ENCODE data around the gene RBBP8NL. TPM values are rescaled to one million over a fixed set of nuclear protein-coding genes. Genes with fewer than 3 reads are reported as not detected.
A peak's percentile ranks its signal among the peaks of the same experiment; 100 is the strongest.

The RBBP8NL gene, protein sequence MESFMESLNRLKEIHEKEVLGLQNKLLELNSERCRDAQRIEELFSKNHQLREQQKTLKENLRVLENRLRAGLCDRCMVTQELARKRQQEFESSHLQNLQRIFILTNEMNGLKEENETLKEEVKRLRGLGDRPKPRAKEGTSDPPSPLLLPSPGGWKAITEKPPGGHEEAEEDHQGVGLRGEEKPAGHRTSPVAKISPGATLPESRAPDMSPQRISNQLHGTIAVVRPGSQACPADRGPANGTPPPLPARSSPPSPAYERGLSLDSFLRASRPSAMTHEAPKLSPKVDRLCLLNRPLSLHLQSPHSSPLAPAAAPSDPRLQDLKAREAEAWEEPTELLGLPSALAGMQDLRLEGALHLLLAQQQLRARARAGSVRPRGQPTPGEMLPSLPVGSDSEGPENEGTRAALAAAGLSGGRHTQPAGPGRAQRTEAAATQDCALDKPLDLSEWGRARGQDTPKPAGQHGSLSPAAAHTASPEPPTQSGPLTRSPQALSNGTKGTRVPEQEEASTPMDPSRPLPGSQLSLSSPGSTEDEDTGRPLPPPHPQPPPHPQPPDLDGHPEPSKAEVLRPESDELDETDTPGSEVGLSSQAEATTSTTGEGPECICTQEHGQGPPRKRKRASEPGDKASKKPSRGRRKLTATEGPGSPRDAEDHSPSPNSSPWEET
- 0.69 TPM for total RNA-seq
- 1.1 TPM for polyA plus RNA-seq

DNA sequence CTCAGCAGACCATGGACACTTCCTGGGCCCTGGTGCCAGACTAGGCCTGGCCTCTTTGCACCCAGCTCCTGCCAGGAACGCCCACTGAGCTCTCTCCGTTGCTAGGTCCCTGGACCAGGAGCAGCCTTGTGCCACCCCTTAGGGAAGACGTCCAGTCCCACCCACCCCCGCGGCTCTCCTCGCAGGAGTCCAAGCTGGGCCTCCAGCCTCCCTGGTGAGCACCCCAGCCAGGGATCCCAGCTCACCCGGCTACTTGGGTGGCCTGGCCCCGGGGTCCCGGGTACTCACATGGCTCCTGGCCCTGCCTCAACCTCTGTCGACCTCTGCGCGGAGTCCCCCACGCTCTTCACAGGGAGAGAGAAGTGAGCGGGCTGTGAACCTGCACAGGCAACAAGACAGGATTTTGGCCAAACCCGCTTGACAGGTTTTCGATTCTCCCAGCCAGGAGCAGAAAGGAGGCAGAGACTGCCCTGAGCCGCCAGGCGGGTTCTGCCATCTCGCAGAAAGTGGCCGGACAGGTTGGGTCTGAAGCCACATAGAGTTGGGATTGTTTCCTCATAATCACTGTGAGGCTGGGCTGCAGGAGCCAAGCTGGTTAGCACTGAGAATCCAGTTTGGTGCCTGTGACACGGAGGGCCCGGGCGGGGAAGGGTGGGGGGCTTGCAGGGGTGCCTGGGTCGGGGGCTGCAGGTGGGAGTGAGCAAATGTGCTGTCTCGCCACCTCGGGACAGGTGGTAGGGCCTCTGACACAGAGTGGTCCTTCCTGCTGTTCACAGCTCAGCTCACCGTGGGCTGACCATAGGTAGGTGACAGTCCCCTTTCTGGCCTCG is at the start of gene RBBP8NL:
TSS of gene RBBP8NL (minus strand) at position 368 of the 830 bp plus-strand sequence. CDS start 7,892 bp downstream, outside the sequence.
- WGBS, result 78% methylated on average over 28 of the region's 28 CpGs
- Histone ChIP-seq H3K4me1 (ENCODE audit: insufficient read depth) (no peaks in the 10 kb centered on the region), H3K27ac (ENCODE audit: low read depth) (peak within 1 kb of the TSS; percentile 64), H3K4me3 (ENCODE audit: low read depth, low read length) (no peak within 1 kb of the TSS), H3K36me3 (ENCODE audit: insufficient read depth) (no peaks in the 10 kb centered on the region)
- DNase-seq (ENCODE audit: extremely low spot score), result peak; percentile 91

DNA sequence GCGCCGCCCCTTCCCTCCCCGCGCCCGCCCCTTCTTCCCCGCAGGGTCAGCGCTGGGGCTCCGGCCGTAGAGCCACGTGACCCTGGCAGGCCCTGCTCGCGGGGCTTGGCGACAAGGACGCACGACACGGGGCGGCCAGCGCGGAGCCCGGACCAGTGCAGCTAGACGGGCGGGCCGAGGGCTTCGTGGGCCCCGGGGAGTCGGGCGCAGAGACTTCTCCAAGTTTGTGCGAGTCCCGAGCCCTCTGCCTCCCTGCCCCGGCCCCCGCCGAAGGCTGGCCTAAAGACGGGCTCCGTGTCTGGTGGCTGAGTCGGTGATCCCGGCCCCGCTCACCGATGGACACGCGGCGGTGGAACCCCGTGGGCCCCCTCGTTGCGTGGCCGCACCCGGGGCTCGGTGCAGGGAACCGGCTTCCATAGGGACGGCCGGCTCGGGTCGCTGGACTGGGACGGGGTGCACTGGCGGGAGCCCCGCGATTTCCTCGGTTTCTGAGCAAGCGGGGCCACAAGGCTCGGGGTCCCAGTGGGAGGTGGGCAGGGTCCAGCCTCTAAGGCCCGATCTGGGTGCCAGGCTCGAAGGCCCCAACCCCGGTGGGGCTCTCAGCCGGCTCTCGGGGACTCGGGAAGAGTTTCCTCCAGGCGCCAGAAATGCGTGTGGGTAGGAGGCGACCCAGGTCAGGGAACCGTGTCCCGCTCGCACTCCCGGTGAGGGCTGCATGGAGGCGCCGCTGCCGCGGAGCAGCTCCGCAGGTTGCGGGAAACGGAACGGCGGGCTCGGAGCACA is 48.9 kb upstream of the RBBP8NL start:
- 2% methylated on average over 80 of the region's 82 CpGs for WGBS
- DNase-seq (ENCODE audit: extremely low spot score), result no peak
- Histone ChIP-seq H3K4me1 (ENCODE audit: insufficient read depth) (peaks cover 3% of the 10 kb centered on the region), H3K36me3 (ENCODE audit: insufficient read depth) (no peaks in the 10 kb centered on the region), H3K27ac (ENCODE audit: low read depth) (peak overlapping the region; percentile 75), H3K4me3 (ENCODE audit: low read depth, low read length) (peak overlapping the region; percentile 69)

DNA sequence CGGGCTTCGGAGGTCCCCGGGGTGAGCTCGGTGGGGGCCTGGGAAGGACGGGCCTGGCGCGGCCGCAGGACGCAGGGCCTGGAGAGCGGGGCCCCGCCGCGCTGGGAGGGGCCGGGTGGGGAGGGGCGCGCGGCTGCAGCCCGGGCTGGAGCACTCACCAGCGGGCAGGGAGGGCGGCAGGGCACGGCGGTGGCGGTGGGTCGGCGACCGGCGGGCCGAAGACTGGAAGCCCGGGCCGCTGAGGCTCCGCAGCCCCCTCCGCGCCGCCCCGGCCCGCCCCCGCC is 48.4 kb upstream of the RBBP8NL start, which contains the start of gene GATA5:
TSS of gene GATA5 (minus strand) at position 224 of the 284 bp plus-strand sequence. CDS start 474 bp downstream, outside the sequence.
- H3K4me3 ChIP-seq (ENCODE audit: low read depth, low read length), result peak within 1 kb of the TSS; percentile 69
- 1% methylated on average over 37 of the region's 37 CpGs for WGBS
- peaks cover 3% of the 10 kb centered on the region for H3K4me1 ChIP-seq (ENCODE audit: insufficient read depth)
- H3K36me3 ChIP-seq (ENCODE audit: insufficient read depth), result no peaks in the 10 kb centered on the region
- no peak for DNase-seq (ENCODE audit: extremely low spot score)
- peak within 1 kb of the TSS; percentile 75 for H3K27ac ChIP-seq (ENCODE audit: low read depth)

DNA sequence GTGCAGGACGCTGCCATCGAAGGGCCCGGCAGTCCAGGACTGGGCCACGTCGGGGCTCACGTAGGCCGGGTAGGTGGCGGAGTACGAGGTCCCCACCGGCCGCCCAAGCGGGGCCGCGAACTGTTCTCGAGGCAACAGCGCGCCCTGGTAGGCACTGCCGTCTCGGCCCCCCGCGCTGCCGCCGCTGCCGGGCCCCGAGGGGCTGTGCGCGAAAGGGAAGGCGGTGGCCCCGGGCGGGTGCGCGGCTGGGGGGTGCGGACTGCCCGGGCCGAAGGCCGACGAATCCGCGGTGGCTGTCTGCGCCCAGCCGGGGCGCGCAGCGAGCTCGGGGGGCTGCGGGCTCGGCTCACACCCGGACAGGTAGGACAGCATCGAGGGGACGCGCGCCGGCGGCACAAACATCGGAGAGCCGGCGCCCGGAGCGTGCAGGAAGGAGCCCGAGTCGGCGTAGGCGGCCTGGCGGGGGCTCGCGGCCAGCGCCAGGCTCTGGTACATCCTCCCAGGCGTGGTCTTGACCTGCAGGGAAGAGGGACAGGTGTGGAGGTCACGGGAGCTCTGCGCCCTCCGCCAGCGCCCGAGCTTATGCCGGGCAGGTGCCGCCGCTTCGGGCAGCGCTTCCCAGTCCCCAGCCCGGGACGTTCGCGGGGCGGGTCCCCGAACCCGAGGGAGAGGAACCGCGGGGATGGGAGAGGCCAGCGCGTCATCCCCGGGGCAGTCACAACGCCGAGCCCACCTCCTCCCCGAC is 47.9 kb upstream of the RBBP8NL start:
- Histone ChIP-seq H3K27ac (ENCODE audit: low read depth) (peak overlapping the region; percentile 75), H3K4me3 (ENCODE audit: low read depth, low read length) (peak overlapping the region; percentile 69), H3K36me3 (ENCODE audit: insufficient read depth) (no peaks in the 10 kb centered on the region), H3K4me1 (ENCODE audit: insufficient read depth) (peaks cover 3% of the 10 kb centered on the region)
- no peak for DNase-seq (ENCODE audit: extremely low spot score)
- WGBS, result 3% methylated on average over 93 of the region's 93 CpGs

DNA sequence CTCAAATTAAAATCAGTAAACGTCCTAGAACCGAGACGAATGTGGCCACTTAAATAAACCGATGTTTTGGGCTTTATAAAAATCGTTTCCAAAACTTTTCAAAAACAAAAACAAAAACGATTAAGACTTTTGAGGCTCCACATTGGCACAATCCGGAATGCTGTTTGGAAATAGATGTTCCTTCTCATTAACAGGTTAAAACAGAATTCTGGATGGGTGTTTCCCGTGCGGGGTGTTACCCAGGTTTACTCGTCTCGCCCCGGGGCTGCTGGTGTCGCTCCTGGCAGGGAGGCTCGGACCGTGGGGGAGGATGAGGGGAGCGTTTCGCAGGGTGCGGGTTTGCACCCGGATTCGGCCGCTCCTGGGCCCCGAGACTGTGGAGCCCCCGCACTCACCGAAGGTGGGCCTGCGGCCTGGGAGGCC is 47.3 kb upstream of the RBBP8NL start:
- no peaks in the 10 kb centered on the region for H3K36me3 ChIP-seq (ENCODE audit: insufficient read depth)
- no peak for DNase-seq (ENCODE audit: extremely low spot score)
- H3K4me1 ChIP-seq (ENCODE audit: insufficient read depth), result peaks cover 3% of the 10 kb centered on the region
- H3K27ac ChIP-seq (ENCODE audit: low read depth), result peak overlapping the region; percentile 75
- H3K4me3 ChIP-seq (ENCODE audit: low read depth, low read length), result peak overlapping the region; percentile 69
- WGBS, result 15% methylated on average over 25 of the region's 25 CpGs

DNA sequence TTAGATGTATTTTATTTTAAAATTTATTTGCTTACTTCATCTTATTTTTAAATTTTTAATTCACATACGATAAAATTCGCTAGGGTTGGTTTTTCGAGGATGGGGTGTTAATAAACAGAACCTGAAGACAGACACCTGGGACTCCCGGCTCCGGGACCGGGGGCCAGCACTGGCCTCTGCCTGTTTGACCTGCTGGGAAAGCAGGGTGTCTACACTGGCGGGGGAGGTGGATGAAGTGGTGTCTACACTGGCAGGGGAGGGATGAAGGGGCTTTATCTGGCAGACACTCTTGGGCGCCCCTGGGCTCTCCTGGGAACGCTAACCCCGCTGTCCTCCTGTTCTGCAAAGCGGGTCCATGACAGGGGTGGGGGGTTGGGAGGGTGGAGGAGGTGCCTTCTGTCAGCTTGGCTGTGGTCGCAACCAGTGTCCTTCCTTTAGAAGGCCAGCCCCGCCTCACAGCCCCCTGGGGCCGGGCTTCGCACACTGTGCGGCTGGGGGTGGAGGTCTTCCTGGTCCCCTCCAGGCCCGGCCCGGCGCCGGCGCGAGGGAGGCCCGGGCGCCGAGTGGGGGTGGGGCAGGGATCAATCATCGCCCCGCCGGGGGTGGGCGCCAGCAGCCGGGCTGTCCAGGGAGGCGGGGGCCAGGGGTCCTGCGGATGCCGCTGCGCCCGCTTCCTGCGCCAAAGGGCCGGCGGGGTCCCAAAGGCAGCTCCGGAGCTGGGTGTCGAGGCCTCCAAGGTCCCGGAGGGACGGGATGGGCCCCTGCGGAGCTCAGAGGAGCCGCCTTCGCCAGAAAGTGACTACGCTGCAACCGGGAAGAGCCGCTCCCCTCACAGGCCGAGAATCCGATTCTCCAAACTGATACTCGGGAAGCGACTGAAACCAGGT is 46.6 kb upstream of the RBBP8NL start:
- WGBS, result 17% methylated on average over 52 of the region's 52 CpGs
- DNase-seq (ENCODE audit: extremely low spot score), result no peak

DNA sequence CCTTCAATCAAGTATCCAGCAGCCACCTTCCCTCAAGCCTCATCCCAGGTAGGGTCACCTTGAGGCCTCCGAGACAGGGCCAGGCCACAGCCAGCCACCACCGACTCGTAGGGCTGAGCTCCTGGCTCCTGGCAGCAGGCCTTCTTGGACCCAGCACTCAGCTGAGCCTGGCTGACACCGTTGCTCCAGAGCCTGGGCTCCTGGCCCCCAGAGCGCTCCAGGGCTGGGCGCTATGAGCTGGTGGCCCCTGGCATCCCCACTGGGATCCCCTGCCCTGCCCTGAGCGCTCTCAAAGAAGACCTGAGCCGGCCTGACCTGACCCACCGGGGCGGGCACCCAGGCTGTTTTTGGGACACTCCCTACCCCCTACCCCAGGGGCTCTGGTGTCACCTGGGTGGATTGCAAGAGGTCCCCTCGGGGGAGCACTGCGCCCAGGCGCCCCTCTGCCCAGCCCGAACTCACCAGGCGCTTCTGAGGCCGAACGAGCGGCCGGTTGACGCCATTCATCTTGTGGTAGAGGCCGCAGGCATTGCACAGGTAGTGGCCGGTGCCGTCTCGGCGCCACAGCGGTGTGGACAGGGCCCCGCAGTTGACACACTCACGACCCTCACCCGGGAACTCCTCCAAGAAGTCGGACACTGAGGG is 45.7 kb upstream of the RBBP8NL start:
- H3K4me3 ChIP-seq (ENCODE audit: low read depth, low read length), result peak overlapping the region; percentile 69
- 47% methylated on average over 30 of the region's 30 CpGs for WGBS
- peaks cover 3% of the 10 kb centered on the region for H3K4me1 ChIP-seq (ENCODE audit: insufficient read depth)
- no peaks in the 10 kb centered on the region for H3K36me3 ChIP-seq (ENCODE audit: insufficient read depth)
- DNase-seq (ENCODE audit: extremely low spot score), result no peak
- peak overlapping the region; percentile 72 for H3K27ac ChIP-seq (ENCODE audit: low read depth)

More for the DNA sequence above, 46.6 kb upstream of the RBBP8NL start:
- Histone ChIP-seq H3K36me3 (ENCODE audit: insufficient read depth) (no peaks in the 10 kb centered on the region), H3K4me3 (ENCODE audit: low read depth, low read length) (peak overlapping the region; percentile 69), H3K4me1 (ENCODE audit: insufficient read depth) (peaks cover 3% of the 10 kb centered on the region), H3K27ac (ENCODE audit: low read depth) (peak overlapping the region; percentile 75)

DNA sequence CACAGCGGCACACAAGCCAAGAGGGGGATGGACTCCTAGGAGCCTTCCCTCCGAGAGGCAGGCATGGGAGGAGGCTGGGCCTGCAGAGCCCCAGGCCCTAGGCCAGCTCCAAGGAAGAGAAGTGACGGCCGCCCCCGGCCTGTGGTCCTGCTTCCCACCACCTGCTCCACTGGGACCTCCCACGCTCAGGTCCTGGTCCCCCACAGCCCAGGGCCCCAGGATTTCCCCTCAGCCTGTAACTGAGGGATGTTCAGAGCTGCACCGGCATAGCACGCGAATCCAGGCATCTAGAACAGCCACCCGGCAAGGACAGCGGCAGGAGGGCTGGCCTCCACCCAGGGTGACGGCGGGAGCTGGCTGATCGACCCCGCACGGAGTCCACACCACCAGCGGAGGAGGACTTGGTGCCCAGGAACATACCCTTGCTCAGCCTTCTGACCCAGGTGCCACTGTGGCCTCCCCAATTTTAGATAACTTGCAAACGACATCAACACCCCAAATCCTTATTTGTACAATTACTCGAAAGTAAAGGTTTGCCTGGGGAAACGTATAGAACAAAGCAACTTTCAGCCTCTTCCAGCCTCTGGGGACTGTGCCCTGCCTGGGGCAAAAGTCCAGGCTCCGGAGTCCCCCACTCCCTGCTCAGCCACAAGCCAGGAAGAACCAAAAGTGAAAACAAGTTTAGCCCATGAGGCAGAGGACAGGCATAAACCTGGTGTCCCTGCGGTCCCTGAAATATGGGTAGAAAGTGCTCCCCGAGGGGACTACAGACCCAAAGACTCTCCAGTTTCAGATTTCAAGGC is 45.0 kb upstream of the RBBP8NL start:
- Histone ChIP-seq H3K4me1 (ENCODE audit: insufficient read depth) (peaks cover 3% of the 10 kb centered on the region), H3K27ac (ENCODE audit: low read depth) (peak overlapping the region; percentile 72)
- 45% methylated on average over 23 of the region's 23 CpGs for WGBS

DNA sequence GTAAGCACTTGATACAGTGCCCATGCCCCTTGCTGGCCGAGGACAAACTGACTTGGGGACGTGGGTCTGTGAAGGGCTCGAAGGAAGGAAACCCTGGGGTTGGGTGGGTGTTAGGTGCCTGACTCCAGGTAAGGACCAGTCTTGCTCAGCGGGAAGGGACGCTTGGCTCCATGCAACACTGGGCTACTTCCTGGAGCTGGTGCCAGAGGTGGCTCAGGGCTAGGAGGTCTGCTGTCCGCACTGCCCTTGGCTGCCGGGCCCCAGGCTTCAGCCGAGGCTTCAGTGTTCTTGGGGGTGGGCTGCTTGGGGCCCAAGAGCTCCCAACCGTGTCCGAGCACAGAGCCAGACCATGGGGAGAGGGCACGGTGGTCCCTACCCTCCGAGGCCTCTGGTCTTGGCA is 43.1 kb upstream of the RBBP8NL start:
- 66% methylated on average over 12 of the region's 12 CpGs for WGBS
- DNase-seq (ENCODE audit: extremely low spot score), result no peak
- no peaks in the 10 kb centered on the region for H3K4me1 ChIP-seq (ENCODE audit: insufficient read depth)
- no peaks in the 10 kb centered on the region for H3K36me3 ChIP-seq (ENCODE audit: insufficient read depth)
- H3K4me3 ChIP-seq (ENCODE audit: low read depth, low read length), result no peak overlapping the region
- H3K27ac ChIP-seq (ENCODE audit: low read depth), result no peak overlapping the region

More for the DNA sequence above, 45.0 kb upstream of the RBBP8NL start:
- DNase-seq (ENCODE audit: extremely low spot score), result no peak
- Histone ChIP-seq H3K4me3 (ENCODE audit: low read depth, low read length) (no peak overlapping the region), H3K36me3 (ENCODE audit: insufficient read depth) (no peaks in the 10 kb centered on the region)

DNA sequence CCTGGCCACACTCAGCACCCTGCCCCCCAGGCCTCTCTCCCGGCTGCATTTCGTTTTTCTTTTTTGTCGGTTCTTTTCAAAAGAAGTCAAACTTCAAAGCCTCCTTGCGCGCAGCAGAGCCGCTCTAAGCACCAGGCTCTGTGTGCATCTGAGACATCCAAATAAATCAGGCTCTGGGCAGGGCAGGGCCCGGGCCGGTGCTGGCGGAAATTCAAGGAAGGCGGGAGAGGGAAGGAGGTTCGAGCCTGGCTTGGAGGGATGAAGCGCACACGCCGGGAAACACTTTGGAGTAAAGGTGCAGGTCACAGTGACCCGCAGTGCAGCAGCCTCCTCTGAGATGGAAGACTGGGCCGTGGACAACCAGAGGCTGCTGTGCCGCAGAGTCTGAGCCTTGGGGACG is 42.7 kb upstream of the RBBP8NL start:
- WGBS, result 21% methylated on average over 18 of the region's 18 CpGs
- Histone ChIP-seq H3K4me3 (ENCODE audit: low read depth, low read length) (no peak overlapping the region), H3K4me1 (ENCODE audit: insufficient read depth) (no peaks in the 10 kb centered on the region), H3K36me3 (ENCODE audit: insufficient read depth) (no peaks in the 10 kb centered on the region), H3K27ac (ENCODE audit: low read depth) (no peak overlapping the region)
- no peak for DNase-seq (ENCODE audit: extremely low spot score)

DNA sequence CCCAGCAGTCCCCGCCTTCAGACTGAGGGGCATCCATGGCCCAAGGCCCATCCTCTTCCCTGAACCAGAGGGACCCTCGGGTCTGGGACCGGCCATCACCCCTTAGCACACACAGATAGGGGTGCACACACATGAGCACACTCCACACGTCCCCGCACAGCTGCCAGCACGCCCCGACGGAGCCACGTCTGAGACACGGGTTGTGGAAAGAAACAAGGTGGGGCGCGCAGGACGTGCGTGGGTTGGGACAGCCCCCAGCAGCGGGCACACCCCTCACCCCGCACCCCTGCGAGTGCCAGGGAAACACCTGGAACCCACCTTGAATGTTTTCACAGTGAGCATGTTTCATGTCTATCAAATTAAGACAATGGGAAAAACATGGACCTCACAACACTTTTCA is 42.0 kb upstream of the RBBP8NL start:
- Histone ChIP-seq H3K4me3 (ENCODE audit: low read depth, low read length) (no peak overlapping the region), H3K27ac (ENCODE audit: low read depth) (no peak overlapping the region), H3K36me3 (ENCODE audit: insufficient read depth) (no peaks in the 10 kb centered on the region), H3K4me1 (ENCODE audit: insufficient read depth) (no peaks in the 10 kb centered on the region)
- no peak for DNase-seq (ENCODE audit: extremely low spot score)
- 76% methylated on average over 17 of the region's 17 CpGs for WGBS

Data from urinary bladder (tissue), 4 donors.